Mesendoderm (in vitro differentiated cells): ENCODE results near the gene FAM227A.

Experiments used
- DNase-seq: peaks from one replicate; pipeline ENCODE4 v3.0.0; 2013
- H2AK5ac ChIP-seq: 2 replicates; pipeline ENCODE4 v1.6.1; 2013; ENCODE audit warnings: low read length, inconsistent platforms
- H2BK120ac ChIP-seq: 2 replicates; pipeline ENCODE4 v1.6.1; 2013; ENCODE audit warnings: low read depth, mild to moderate bottlenecking, low read length, moderate library complexity, mixed read lengths
- H2BK15ac ChIP-seq: replicated peaks from 2 replicates; pipeline ENCODE4 v1.6.1; 2013; ENCODE audit warnings: low read depth, mild to moderate bottlenecking, moderate library complexity
- H2BK5ac ChIP-seq: 2 replicates; pipeline ENCODE4 v1.6.1; 2013; ENCODE audit warnings: low read length, inconsistent platforms
- H3K18ac ChIP-seq: 2 replicates; pipeline ENCODE4 v1.6.1; 2013; ENCODE audit warnings: mild to moderate bottlenecking, low read length, mixed read lengths
- H3K23ac ChIP-seq: one replicate; pipeline ENCODE4 v1.6.1; 2013; ENCODE audit warnings: low read length
- H3K27ac ChIP-seq: 2 replicates; pipeline ENCODE4 v1.5.1; 2013; ENCODE audit warnings: low read depth, mild to moderate bottlenecking, inconsistent platforms, low read length, moderate library complexity
- H3K27me3 ChIP-seq: 2 replicates; pipeline ENCODE4 v1.6.1; 2013; ENCODE audit warnings: low read length, control low read depth, mild to moderate bottlenecking, inconsistent platforms; ENCODE audit not compliant: insufficient read depth, poor library complexity
- H3K36me3 ChIP-seq: 2 replicates; pipeline ENCODE4 v1.6.1; 2013; ENCODE audit warnings: low read length, inconsistent platforms; ENCODE audit not compliant: control insufficient read depth, insufficient read depth
- H3K4ac ChIP-seq: one replicate; pipeline ENCODE4 v1.6.1; 2013; ENCODE audit warnings: low read depth, mild to moderate bottlenecking, low read length, moderate library complexity
- H3K4me1 ChIP-seq: 2 replicates; pipeline ENCODE4 v1.6.1; 2013; ENCODE audit warnings: low read depth, low read length, inconsistent platforms; ENCODE audit not compliant: control insufficient read depth
- H3K4me2 ChIP-seq: 2 replicates; pipeline ENCODE4 v1.6.1; 2013; ENCODE audit warnings: low read length
- H3K4me3 ChIP-seq: 2 replicates; pipeline ENCODE4 v1.5.1; 2013; ENCODE audit warnings: mild to moderate bottlenecking, low read length
- H3K56ac ChIP-seq: one replicate; pipeline ENCODE4 v1.6.1; 2013; ENCODE audit warnings: low read length
- H3K79me1 ChIP-seq: 2 replicates; pipeline ENCODE4 v1.6.1; 2013; ENCODE audit warnings: low read length, inconsistent platforms
- H3K79me2 ChIP-seq: 2 replicates; pipeline ENCODE4 v1.6.1; 2013; ENCODE audit warnings: mild to moderate bottlenecking, low read length; ENCODE audit not compliant: control insufficient read depth, insufficient read depth
- H3K9ac ChIP-seq: 2 replicates; pipeline ENCODE4 v1.6.1; 2013; ENCODE audit warnings: low read length, inconsistent platforms
- H4K5ac ChIP-seq: one replicate; pipeline ENCODE4 v1.6.1; 2013; ENCODE audit warnings: low read length
- H4K8ac ChIP-seq: one replicate; pipeline ENCODE4 v1.6.1; 2013; ENCODE audit warnings: low read depth, mild to moderate bottlenecking, control low read depth, low read length, moderate library complexity
- WGBS: extraction: QIAGEN DNeasy Blood & Tissue Kit; methylation state at CpG from one replicate; pipeline ENCODE4 v1.1.7; 2013; ENCODE audit warnings: low lambda C conversion rate, missing lambda C conversion rate; ENCODE audit not compliant: insufficient coverage; ENCODE audit errors: extremely low coverage; 5-methylcytosine and 5-hydroxymethylcytosine counted together

The FAM227A gene

DNA sequence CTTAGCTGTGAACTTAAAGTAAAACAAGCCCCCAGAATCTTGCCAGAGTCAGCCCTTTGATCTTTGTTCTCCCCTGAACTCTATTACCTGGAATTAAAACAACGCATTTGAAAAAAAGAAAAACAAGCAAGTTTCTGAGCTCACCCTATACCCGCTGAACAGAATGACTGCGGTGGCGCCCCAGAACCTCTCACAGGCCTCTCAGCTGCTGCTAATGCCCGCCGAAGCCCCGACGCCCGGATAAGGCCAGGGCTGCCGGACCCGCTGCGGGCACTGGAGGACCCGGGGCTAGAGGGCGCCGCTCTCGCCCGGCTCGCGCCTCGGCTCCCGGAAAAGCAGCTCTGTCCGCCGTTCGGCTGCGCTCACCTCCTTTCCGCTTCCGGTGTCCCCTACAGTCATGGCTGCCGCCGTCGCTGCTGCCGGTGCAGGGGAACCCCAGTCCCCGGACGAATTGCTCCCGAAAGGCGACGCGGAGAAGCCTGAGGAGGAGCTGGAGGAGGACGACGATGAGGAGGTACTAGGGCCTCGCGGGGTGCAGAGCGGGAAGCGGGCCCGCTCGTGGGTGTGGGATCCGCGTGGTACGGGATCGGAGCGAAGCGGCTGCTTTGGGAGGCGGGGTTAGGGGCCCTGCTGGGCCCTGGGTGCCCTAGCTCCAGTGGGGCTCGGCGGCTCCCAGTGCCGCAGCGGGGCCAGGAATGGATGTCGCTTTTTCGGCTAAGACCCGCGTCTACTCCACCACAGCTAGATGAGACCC, 25.6 kb upstream of the FAM227A start, which contains the start of gene TOMM22:
Gene TOMM22, plus strand, starts transcription at position 376 of the 754 bp plus-strand sequence. Its CDS starts 22 bp downstream, at position 398.
- WGBS = no CpG with 5 or more reads among the region's 60 CpGs
- H3K4ac ChIP-seq = peak within 1 kb of the TSS; percentile 8
- H3K4me1 ChIP-seq = peaks cover 2% of the 10 kb centered on the region
- no peak within 1 kb of the TSS for H2BK120ac ChIP-seq
- peak within 1 kb of the TSS; percentile 95 for H4K5ac ChIP-seq
- no peak within 1 kb of the TSS for H3K27ac ChIP-seq
- H3K79me2 ChIP-seq = peaks cover 9% of the 10 kb centered on the region
- H3K36me3 ChIP-seq = peaks cover 5% of the 10 kb centered on the region
- H2BK5ac ChIP-seq = peak within 1 kb of the TSS; percentile 78
- no peak within 1 kb of the TSS for H3K23ac ChIP-seq
- H2BK15ac ChIP-seq = no peak within 1 kb of the TSS
- DNase-seq = peak; percentile 92
- H3K27me3 ChIP-seq = no peaks in the 10 kb centered on the region
- H3K9ac ChIP-seq = peak within 1 kb of the TSS; percentile 99
- peak within 1 kb of the TSS; percentile 83 for H4K8ac ChIP-seq
- peak within 1 kb of the TSS; percentile 3 for H3K18ac ChIP-seq
- H2AK5ac ChIP-seq = no peak within 1 kb of the TSS
- peaks cover 10% of the 10 kb centered on the region for H3K79me1 ChIP-seq
- peak within 1 kb of the TSS; percentile 100 for H3K56ac ChIP-seq
- H3K4me2 ChIP-seq = peak within 1 kb of the TSS; percentile 96
- H3K4me3 ChIP-seq = peak within 1 kb of the TSS; percentile 100

DNA sequence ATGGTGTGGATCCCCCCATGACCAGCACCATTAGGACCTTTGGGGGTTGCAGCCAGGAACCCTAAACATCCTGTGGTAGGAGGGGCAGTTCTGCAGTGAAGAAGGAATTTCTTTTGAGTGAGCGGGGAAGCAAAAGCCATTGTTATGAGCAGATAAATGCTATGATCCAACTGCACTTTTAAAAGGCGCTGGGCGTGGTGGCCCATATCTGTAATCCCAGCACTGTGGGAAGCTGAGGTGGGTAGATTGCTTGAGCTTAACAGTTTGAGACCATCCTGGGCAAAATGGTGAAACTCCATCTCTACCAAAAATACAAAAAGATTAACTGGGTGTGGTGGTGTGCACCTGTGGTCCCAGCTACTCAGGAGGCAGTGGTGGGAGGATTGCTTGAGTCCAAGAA, 19.6 kb upstream of the FAM227A start:
- no peaks in the 10 kb centered on the region for H3K27me3 ChIP-seq
- H4K8ac ChIP-seq = no peak overlapping the region
- no peak overlapping the region for H2BK120ac ChIP-seq
- H3K4me3 ChIP-seq = no peak overlapping the region
- H3K27ac ChIP-seq = no peak overlapping the region
- H4K5ac ChIP-seq = no peak overlapping the region
- H3K56ac ChIP-seq = no peak overlapping the region
- DNase-seq = no peak
- H2BK5ac ChIP-seq = no peak overlapping the region
- no peak overlapping the region for H3K4me2 ChIP-seq
- H3K36me3 ChIP-seq = peaks cover 4% of the 10 kb centered on the region
- H3K18ac ChIP-seq = no peak overlapping the region
- H3K79me1 ChIP-seq = no peaks in the 10 kb centered on the region
- WGBS = no CpG with 5 or more reads among the region's 3 CpGs
- H3K4ac ChIP-seq = no peak overlapping the region
- no peak overlapping the region for H3K23ac ChIP-seq
- no peak overlapping the region for H2AK5ac ChIP-seq
- H2BK15ac ChIP-seq = no peak overlapping the region
- no peaks in the 10 kb centered on the region for H3K79me2 ChIP-seq
- H3K9ac ChIP-seq = no peak overlapping the region
- no peaks in the 10 kb centered on the region for H3K4me1 ChIP-seq

DNA sequence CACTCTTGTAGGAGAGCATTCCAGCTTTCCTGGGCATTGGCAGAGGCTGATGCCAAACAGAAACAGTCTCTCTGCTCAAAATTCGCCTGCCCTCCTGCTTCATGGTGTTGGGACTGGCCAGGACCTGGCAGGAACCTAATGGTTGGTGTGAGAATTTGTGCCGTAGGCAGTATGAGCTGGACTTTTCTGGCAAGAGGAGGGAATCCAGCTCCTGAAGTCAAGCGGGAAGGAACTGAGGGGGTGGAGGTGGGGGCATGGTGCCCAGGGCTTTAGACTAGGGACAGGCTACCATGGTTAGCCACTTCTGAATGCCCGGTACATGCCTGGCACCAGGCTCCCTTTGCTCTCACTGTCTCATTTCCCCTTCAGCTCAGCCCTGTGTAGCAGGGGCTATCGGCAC, 18.7 kb upstream of the FAM227A start:
- H3K27ac ChIP-seq = no peak overlapping the region
- H3K4me1 ChIP-seq = no peaks in the 10 kb centered on the region
- no peak overlapping the region for H3K23ac ChIP-seq
- no peak overlapping the region for H3K4me3 ChIP-seq
- no peak overlapping the region for H2BK5ac ChIP-seq
- DNase-seq = no peak
- no peak overlapping the region for H3K9ac ChIP-seq
- H3K79me2 ChIP-seq = no peaks in the 10 kb centered on the region
- no peak overlapping the region for H3K4ac ChIP-seq
- no peak overlapping the region for H3K4me2 ChIP-seq
- no peaks in the 10 kb centered on the region for H3K79me1 ChIP-seq
- H2BK15ac ChIP-seq = no peak overlapping the region
- no peak overlapping the region for H2BK120ac ChIP-seq
- H2AK5ac ChIP-seq = no peak overlapping the region
- H4K5ac ChIP-seq = no peak overlapping the region
- no CpG with 5 or more reads among the region's 5 CpGs for WGBS
- H3K18ac ChIP-seq = no peak overlapping the region
- peaks cover 4% of the 10 kb centered on the region for H3K36me3 ChIP-seq
- no peak overlapping the region for H4K8ac ChIP-seq
- H3K27me3 ChIP-seq = no peaks in the 10 kb centered on the region
- H3K56ac ChIP-seq = no peak overlapping the region

DNA sequence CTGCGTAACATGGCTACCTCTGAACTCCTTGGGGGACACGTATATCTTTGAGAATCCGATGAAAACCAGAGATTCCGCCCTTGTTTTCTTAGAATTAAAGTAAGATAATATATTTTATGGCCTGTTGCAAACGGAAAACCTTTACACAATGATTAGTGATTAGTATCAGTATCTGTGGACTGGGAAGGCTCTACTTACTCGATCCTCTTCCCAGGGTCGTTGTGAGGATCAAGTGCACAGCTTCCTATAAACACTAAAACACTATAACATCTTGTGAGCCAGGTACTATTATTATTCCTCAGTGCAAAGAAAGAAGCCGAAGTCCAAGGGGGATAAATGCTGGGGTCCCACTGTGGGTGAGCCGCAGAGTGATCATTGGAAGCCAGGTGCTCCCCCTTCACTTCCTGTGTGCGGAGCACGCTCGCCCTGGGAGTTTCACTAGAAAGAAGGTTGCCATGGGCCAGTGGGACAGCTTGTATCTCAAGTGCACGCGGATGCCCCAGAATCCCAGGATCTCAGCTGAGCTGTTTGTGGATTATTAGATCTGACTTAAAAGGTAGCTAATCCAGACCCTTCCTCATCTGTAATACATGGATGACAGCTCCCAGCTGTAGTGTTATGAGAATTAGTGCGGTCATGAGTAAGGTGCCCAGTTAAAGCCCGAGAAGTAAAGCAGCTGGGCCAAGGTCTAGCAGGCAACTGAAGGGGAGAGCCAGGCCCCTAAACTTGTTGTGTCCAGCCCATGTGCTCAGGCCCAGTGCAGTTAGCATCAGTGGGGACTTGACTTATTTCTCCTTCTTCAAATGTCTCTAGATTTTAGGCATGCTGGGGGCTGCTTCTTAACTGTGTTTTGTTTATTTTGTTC, 1.1 kb upstream of the FAM227A start:
- H2AK5ac ChIP-seq = no peak overlapping the region
- H3K27ac ChIP-seq = no peak overlapping the region
- no peaks in the 10 kb centered on the region for H3K27me3 ChIP-seq
- no CpG with 5 or more reads among the region's 16 CpGs for WGBS
- H4K8ac ChIP-seq = no peak overlapping the region
- H3K79me2 ChIP-seq = no peaks in the 10 kb centered on the region
- no peaks in the 10 kb centered on the region for H3K4me1 ChIP-seq
- H3K23ac ChIP-seq = no peak overlapping the region
- H2BK5ac ChIP-seq = no peak overlapping the region
- H3K4ac ChIP-seq = no peak overlapping the region
- H3K4me2 ChIP-seq = peak overlapping the region; percentile 88
- no peak overlapping the region for H2BK15ac ChIP-seq
- peak overlapping the region; percentile 86 for H3K9ac ChIP-seq
- H2BK120ac ChIP-seq = no peak overlapping the region
- H3K4me3 ChIP-seq = peak overlapping the region; percentile 90
- peak overlapping the region; percentile 95 for H3K56ac ChIP-seq
- H3K36me3 ChIP-seq = no peaks in the 10 kb centered on the region
- no peak overlapping the region for H3K18ac ChIP-seq
- peak; percentile 51 for DNase-seq
- H4K5ac ChIP-seq = no peak overlapping the region
- H3K79me1 ChIP-seq = peaks cover 2% of the 10 kb centered on the region

DNA sequence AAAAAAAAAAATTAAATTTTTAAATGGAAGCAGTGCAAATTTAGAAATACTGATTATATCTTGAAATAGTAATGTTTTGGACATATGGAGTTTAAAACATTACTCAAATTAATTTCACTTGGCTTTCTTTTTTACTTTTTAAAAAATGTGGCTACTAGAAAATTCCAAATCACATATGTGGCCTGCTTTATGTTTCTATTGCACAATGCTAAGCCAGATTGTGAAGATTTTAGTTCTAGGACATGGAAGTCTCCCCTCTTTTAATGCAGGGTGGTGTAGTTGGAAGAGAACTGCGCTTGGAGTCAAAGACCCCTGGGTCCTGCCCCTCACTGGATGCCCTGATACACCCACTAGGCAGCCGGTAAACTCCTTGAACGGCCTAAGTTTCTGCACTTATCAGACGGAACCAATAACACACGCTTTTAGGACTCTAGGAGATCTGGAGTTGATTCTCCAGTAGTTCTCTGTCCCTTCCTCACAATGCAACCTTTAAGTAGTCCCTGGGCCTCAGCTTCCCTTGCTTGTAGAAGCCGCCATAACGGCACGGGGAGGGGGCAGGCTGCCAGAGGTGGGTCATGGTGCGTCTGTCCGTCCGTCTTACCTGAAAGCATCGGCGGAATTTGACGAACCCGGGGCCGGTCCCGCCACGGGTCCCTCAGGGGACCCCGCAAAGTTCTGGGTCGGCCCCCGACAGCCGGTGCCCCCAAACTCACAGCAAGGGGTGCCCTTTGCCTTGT, 505 bp downstream of the FAM227A start:
- Histone ChIP-seq H4K5ac (no peak overlapping the region), H3K18ac (no peak overlapping the region), H2AK5ac (no peak overlapping the region), H2BK15ac (no peak overlapping the region), H3K56ac (peak overlapping the region; percentile 31), H3K27ac (no peak overlapping the region), H3K4me2 (peak overlapping the region; percentile 6), H3K4ac (no peak overlapping the region), H3K23ac (no peak overlapping the region), H3K4me1 (no peaks in the 10 kb centered on the region), H3K79me2 (no peaks in the 10 kb centered on the region), H3K79me1 (peaks cover 2% of the 10 kb centered on the region), H3K4me3 (peak overlapping the region; percentile 67), H3K36me3 (no peaks in the 10 kb centered on the region), H2BK120ac (no peak overlapping the region), H3K9ac (peak overlapping the region; percentile 42), H3K27me3 (no peaks in the 10 kb centered on the region), H2BK5ac (no peak overlapping the region), H4K8ac (no peak overlapping the region)
- WGBS = no CpG with 5 or more reads among the region's 22 CpGs
- DNase-seq = no peak
